Esophagus squamous epithelium (tissue), 5 donors: ENCODE measurements around the gene MCUR1. TPM values are rescaled to one million over a fixed set of nuclear protein-coding genes. Genes with fewer than 3 reads are reported as not detected.

Experiments used
- DNase-seq: peaks from one replicate; lab custom pipeline; 2025; lab: John Stamatoyannopoulos, UW
- H3K27ac ChIP-seq, 4 donors: fragments of 200-600 bp; sonication (generic); one replicate each; pipeline ENCODE4 v1.5.1; 2016 to 2019; ENCODE audit warnings: mild to moderate bottlenecking in 1 of 4
- H3K27me3 ChIP-seq, 4 donors: fragments of 200-600 bp; sonication (generic); 1 replicate in 3 of 4; 2 replicates in 1 of 4; pipeline versions ENCODE4 v1.5.1 to v1.6.0; 2017 to 2021; ENCODE audit warnings: antibody characterized with exemption in 1 of 4
- H3K36me3 ChIP-seq, 3 donors: fragments of 200-600 bp; sonication (generic); one replicate each; pipeline ENCODE4 v1.5.1; 2016 to 2019
- H3K4me1 ChIP-seq, 3 donors: fragments of 200-600 bp; sonication (generic); one replicate each; pipeline ENCODE4 v1.5.1; 2017 to 2019
- H3K4me3 ChIP-seq, 4 donors: fragments of 200-600 bp; sonication (generic); 1 replicate in 3 of 4; 2 replicates in 1 of 4; pipeline ENCODE4 v1.5.1; 2016 to 2019; ENCODE audit warnings: mild to moderate bottlenecking in 2 of 4, moderate library complexity in 1 of 4
- H3K9me3 ChIP-seq, 3 donors: fragments of 200-600 bp; sonication (generic); one replicate each; pipeline ENCODE4 v1.5.1; 2016 to 2019
- CTCF ChIP-seq, 6 experiments: fragments of 450-650 bp in 4 of 6; fragments of 200-600 bp in 2 of 6; sonication (generic) in 2 of 6; IDR thresholded peaks; one replicate each; pipeline ENCODE4 v1.5.1; 2016 to 2019; ENCODE audit warnings: antibody characterized with exemption in 6 of 6, mild to moderate bottlenecking in 4 of 6, moderate library complexity in 4 of 6
- POLR2A ChIP-seq, 4 donors: fragments of 450-650 bp; IDR thresholded peaks; one replicate each; pipeline ENCODE4 v1.6.1; 2017; ENCODE audit warnings: antibody characterized with exemption in 4 of 4, mild to moderate bottlenecking in 4 of 4, moderate library complexity in 3 of 4
- WGBS, 2 donors: methylation state at CpG; one replicate each; pipeline ENCODE4 v1.1.5; 2018; 5-methylcytosine and 5-hydroxymethylcytosine counted together
- intact Hi-C: fragments of 100-400 bp; cut with DNase I; formaldehyde crosslinking; loops from one replicate; pipeline ENCODE4 v1.15.0; 2022
- total RNA-seq, 4 donors: library from RNA; depleted of rRNA; stranded (reverse); fragments of >200 nt; gene quantifications; one replicate each; pipeline ENCODE4 v1.1.0, GENCODE V29; 2016
- donor health status: DM: yes; HTN: yes; CAD: no.

MCUR1 gene
- total RNA-seq, 4 donors from 2014 or later = 11.4 to 14.3 (median 13.1) TPM

DNA sequence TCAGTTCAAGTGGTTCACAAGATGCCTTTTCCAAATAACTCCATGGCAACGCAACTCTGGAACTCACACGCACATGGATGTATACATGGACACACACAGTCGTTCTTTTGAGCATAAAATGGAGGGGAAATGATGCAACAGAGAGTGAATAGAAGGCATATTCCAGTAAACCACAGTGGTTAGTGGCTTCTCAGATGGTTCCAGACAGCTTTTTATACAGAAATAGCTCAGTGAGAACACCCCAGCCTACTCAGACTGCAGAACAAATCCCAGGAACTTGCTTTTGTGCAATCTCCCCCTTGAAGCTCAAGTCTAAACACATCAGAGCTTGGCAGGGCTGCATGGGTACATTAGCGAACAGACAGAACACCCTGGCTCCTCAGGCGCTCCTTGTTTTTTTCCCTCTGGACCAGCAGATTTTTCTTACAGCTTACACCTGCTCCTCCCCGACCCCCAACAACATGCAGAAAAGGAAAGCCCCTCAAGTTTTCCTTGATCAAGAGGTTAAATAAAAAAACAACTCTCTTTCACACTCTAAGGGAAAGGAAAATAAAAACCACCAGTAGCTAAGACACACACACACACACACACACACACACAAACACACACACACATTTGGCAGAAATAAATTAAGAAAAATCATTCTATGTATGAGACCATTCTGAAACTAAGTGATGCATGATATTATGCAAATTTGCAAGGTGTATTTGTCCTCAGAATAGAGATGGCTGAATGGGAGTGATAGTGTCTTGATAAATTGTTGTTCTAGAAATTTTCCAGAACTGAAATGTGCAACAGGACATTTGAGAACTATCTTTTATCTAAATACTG is 51.5 kb downstream of the MCUR1 start:
- Histone ChIP-seq H3K4me3 (peak overlapping the region in 1 of 4 donors; percentile 32), H3K27ac (peak overlapping the region; percentile 82 to 89 (median 86)), H3K36me3 (no peaks in the 10 kb centered on the region), H3K27me3 (no peaks in the 10 kb centered on the region), H3K9me3 (no peaks in the 10 kb centered on the region), H3K4me1 (peaks cover 24 to 92% (median 41%) of the 10 kb centered on the region in 3 donors)
- 10 to 22% methylated on average over 6 of the region's 6 CpGs for WGBS, 2 donors
- TF ChIP-seq CTCF (IDR thresholded peaks at IDR 0.05) = no peak
- peak in 1 of 4 donors; percentile 17 for TF ChIP-seq POLR2A (IDR thresholded peaks at IDR 0.05)
- intact Hi-C loops = no loop called here
- DNase-seq = no peak

GRCh38 chr6:13761361-13762036 is 52.9 kb downstream of the MCUR1 start:
- WGBS, 2 donors = 25 to 54% methylated on average over 6 of the region's 6 CpGs
- DNase-seq = no peak
- Histone ChIP-seq H3K27me3 (no peaks in the 10 kb centered on the region), H3K4me3 (peak overlapping the region; percentile 10 to 36 (median 16)), H3K27ac (peak overlapping the region; percentile 78 to 89 (median 86)), H3K36me3 (no peaks in the 10 kb centered on the region), H3K4me1 (peaks cover 24 to 90% (median 41%) of the 10 kb centered on the region in 3 donors), H3K9me3 (no peaks in the 10 kb centered on the region)
- intact Hi-C loops = no loop called here
- no peak for TF ChIP-seq CTCF (IDR thresholded peaks at IDR 0.05)
- no peak for TF ChIP-seq POLR2A (IDR thresholded peaks at IDR 0.05)

GRCh38 chr6:13760307-13761304 is 53.8 kb downstream of the MCUR1 start:
- intact Hi-C loops = no loop called here
- WGBS, 2 donors = 35 to 49% methylated on average over 10 of the region's 11 CpGs
- H3K9me3 ChIP-seq = no peaks in the 10 kb centered on the region
- TF ChIP-seq CTCF (IDR thresholded peaks at IDR 0.05) = no peak
- no peak for TF ChIP-seq POLR2A (IDR thresholded peaks at IDR 0.05)
- DNase-seq = no peak
- H3K36me3 ChIP-seq = no peaks in the 10 kb centered on the region
- peak overlapping the region; percentile 78 to 89 (median 86) for H3K27ac ChIP-seq
- peaks cover 24 to 81% (median 35%) of the 10 kb centered on the region in 3 donors for H3K4me1 ChIP-seq
- H3K27me3 ChIP-seq = no peaks in the 10 kb centered on the region
- H3K4me3 ChIP-seq = peak overlapping the region; percentile 10 to 36 (median 16)

GRCh38 chr6:13759025-13759424 is 55.3 kb downstream of the MCUR1 start:
- Histone ChIP-seq H3K4me1 (peaks cover 24 to 80% (median 35%) of the 10 kb centered on the region in 3 donors), H3K27ac (peak overlapping the region in 3 of 4 donors; percentile 84 to 89 (median 87)), H3K36me3 (no peaks in the 10 kb centered on the region), H3K27me3 (no peaks in the 10 kb centered on the region), H3K9me3 (no peaks in the 10 kb centered on the region), H3K4me3 (no peak overlapping the region)
- intact Hi-C loops = loop anchor here (5.0 kb wide), 1 partner anchor 42 kb away; no protein-coding TSS in a partner anchor
- DNase-seq = no peak
- WGBS, 2 donors = 88 to 94% methylated on average over 6 of the region's 6 CpGs
- TF ChIP-seq POLR2A (IDR thresholded peaks at IDR 0.05) (no peak), CTCF (IDR thresholded peaks at IDR 0.05) (no peak)
